SK-N-SH treated with all-trans-retinoic acid at 6 μM for 48 hours (cell line): Measurements from ENCODE around the gene ZNF180.

Experiments
- ARNTL ChIP-seq: fragments of 450-650 bp; formaldehyde crosslinking; IDR thresholded peaks from 2 replicates; pipeline ENCODE4 v1.5.0; 2020; ENCODE audit warnings: low read depth, mild to moderate bottlenecking, moderate library complexity, borderline replicate concordance
- CSDC2 ChIP-seq: fragments of 250-450 bp; sonication (Bioruptor Pico); IDR thresholded peaks from 2 replicates; pipeline ENCODE4 v1.5.0; 2020; ENCODE audit warnings: mild to moderate bottlenecking, moderate library complexity
- RARB ChIP-seq: fragments of 250-450 bp; sonication (Bioruptor Pico); IDR thresholded peaks from 2 replicates; pipeline ENCODE4 v1.8.0; 2021; ENCODE audit warnings: mild to moderate bottlenecking, moderate library complexity
- ZNF565 ChIP-seq: fragments of 450-650 bp; formaldehyde crosslinking; conservative IDR thresholded peaks from 2 replicates; pipeline ENCODE4 v1.5.0; 2020; ENCODE audit warnings: low read depth, mild to moderate bottlenecking, moderate library complexity

DNA sequence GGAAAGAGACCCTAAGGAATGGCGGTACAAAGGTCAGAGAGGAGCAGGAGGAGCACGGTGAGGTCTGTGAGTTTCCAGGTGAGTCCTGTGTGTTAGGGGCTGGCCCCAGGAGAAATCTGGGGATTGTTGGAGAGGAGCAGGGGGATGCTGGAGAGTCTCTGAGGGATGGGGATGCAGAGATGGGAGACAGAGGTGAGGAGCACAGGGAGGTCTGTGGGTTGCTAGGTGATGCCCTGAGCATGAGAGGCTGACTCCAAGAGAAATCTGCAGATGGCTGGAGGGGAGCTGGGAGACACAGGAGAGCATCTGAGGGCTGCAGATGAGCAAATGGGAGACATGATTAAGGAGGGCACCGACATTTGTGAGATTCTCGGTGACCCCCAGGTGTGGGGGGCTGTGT, 48.0 kb downstream of the ZNF180 start:
- TF ChIP-seq ARNTL (CRISPR knock-in tag) (no peak), ZNF565 (no peak), CSDC2 (no peak), RARB (CRISPR knock-in tag) (no peak)
